ENCODE results near the gene VGLL2.
"Not testable (repeated sequence)": the region's sequence is repeated elsewhere in the genome, so short reads cannot be mapped to it uniquely, and the experiment has no call there.

Gene VGLL2

DNA sequence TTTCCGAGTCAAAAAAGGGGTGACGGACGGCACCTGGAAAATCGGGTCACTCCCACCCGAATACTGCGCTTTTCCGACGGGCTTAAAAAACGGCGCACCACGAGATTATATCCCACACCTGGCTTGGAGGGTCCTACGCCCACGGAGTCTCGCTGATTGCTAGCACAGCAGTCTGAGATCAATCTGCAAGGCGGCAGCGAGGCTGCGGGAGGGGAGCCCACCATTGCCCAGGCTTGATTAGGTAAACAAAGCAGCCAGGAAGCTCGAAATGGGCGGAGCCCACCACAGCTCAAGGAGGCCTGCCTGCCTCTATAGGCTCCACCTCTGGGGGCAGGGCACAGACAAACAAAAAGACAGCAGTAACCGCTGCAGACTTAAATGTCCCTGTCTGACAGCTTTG is 20.4 kb upstream of the VGLL2 start:
- H3K9ac ChIP-seq (ENCODE audit: low read length); H3K36me3 ChIP-seq (ENCODE audit: insufficient read depth, low read length); H3K27ac ChIP-seq (ENCODE audit: low read depth, low read length); H3K4me1 ChIP-seq (ENCODE audit: insufficient read depth, low read length); H3K9me3 ChIP-seq (ENCODE audit: low read length); H3K27me3 ChIP-seq (ENCODE audit: control insufficient read depth in 1 of 2, insufficient read depth in 2 of 2, low read length in 2 of 2); H3K4me3 ChIP-seq (ENCODE audit: low read depth in 1 of 2, low read length in 2 of 2): not testable (repeated sequence)

GRCh38 chr6:117253785-117254184 is 11.6 kb upstream of the VGLL2 start:
- Histone ChIP-seq H3K27ac (ENCODE audit: low read depth, low read length) (no peak overlapping the region), H3K4me3 (ENCODE audit: low read depth in 1 of 2, low read length in 2 of 2) (no peak overlapping the region), H3K36me3 (ENCODE audit: insufficient read depth, low read length) (no peaks in the 10 kb centered on the region), H3K9ac (ENCODE audit: low read length) (no peak overlapping the region), H3K27me3 (ENCODE audit: control insufficient read depth in 1 of 2, insufficient read depth in 2 of 2, low read length in 2 of 2) (no peaks in the 10 kb centered on the region), H3K4me1 (ENCODE audit: insufficient read depth, low read length) (no peaks in the 10 kb centered on the region), H3K9me3 (ENCODE audit: low read length) (no peaks in the 10 kb centered on the region)

GRCh38 chr6:117262799-117263198 is 2.6 kb upstream of the VGLL2 start:
- Histone ChIP-seq H3K27me3 (ENCODE audit: control insufficient read depth in 1 of 2, insufficient read depth in 2 of 2, low read length in 2 of 2) (peaks cover 54 to 61% of the 10 kb centered on the region in 2 donors), H3K4me3 (ENCODE audit: low read depth in 1 of 2, low read length in 2 of 2) (no peak overlapping the region), H3K27ac (ENCODE audit: low read depth, low read length) (no peak overlapping the region), H3K36me3 (ENCODE audit: insufficient read depth, low read length) (no peaks in the 10 kb centered on the region), H3K9ac (ENCODE audit: low read length) (no peak overlapping the region), H3K9me3 (ENCODE audit: low read length) (peaks cover 14% of the 10 kb centered on the region), H3K4me1 (ENCODE audit: insufficient read depth, low read length) (peaks cover 18% of the 10 kb centered on the region)

- H3K4me1 ChIP-seq (ENCODE audit: insufficient read depth, low read length): peaks cover 18% of the 10 kb centered on the region
- H3K9ac ChIP-seq (ENCODE audit: low read length): no peak overlapping the region
- H3K27ac ChIP-seq (ENCODE audit: low read depth, low read length): no peak overlapping the region
- peaks cover 60 to 67% of the 10 kb centered on the region in 2 donors for H3K27me3 ChIP-seq (ENCODE audit: control insufficient read depth in 1 of 2, insufficient read depth in 2 of 2, low read length in 2 of 2)
- no peaks in the 10 kb centered on the region for H3K36me3 ChIP-seq (ENCODE audit: insufficient read depth, low read length)
- no peak overlapping the region for H3K4me3 ChIP-seq (ENCODE audit: low read depth in 1 of 2, low read length in 2 of 2)
- peaks cover 14% of the 10 kb centered on the region for H3K9me3 ChIP-seq (ENCODE audit: low read length)
Measured at GRCh38 chr6:117263353-117263927, 1.9 kb upstream of the VGLL2 start.

DNA sequence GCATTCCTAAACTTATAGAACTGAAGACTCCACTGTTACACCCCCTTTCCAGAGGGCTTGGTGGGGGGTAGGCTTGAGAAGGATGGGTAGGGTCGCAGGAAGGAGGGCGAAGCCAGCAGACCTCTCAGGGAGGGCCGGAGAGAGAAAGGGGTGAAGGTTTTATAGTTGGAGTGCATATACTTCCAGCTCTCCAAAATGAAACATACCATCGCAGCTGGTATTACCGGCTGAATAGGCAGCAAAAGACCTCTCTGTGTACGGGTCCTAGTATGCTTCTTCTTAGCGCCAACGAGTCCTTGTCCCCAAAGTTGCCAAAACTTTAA is 1.0 kb upstream of the VGLL2 start:
- Histone ChIP-seq H3K4me1 (ENCODE audit: insufficient read depth, low read length) (peaks cover 18% of the 10 kb centered on the region), H3K4me3 (ENCODE audit: low read depth in 1 of 2, low read length in 2 of 2) (peak overlapping the region; percentile 24 to 63), H3K27me3 (ENCODE audit: control insufficient read depth in 1 of 2, insufficient read depth in 2 of 2, low read length in 2 of 2) (peaks cover 69 to 76% of the 10 kb centered on the region in 2 donors), H3K9ac (ENCODE audit: low read length) (no peak overlapping the region), H3K9me3 (ENCODE audit: low read length) (peaks cover 22% of the 10 kb centered on the region), H3K27ac (ENCODE audit: low read depth, low read length) (no peak overlapping the region), H3K36me3 (ENCODE audit: insufficient read depth, low read length) (no peaks in the 10 kb centered on the region)

- H3K9ac ChIP-seq (ENCODE audit: low read length): no peak overlapping the region
- no peak overlapping the region for H3K27ac ChIP-seq (ENCODE audit: low read depth, low read length)
- peaks cover 22% of the 10 kb centered on the region for H3K9me3 ChIP-seq (ENCODE audit: low read length)
- H3K27me3 ChIP-seq (ENCODE audit: control insufficient read depth in 1 of 2, insufficient read depth in 2 of 2, low read length in 2 of 2): peaks cover 74 to 81% of the 10 kb centered on the region in 2 donors
- H3K4me3 ChIP-seq (ENCODE audit: low read depth in 1 of 2, low read length in 2 of 2): peak overlapping the region; percentile 24 to 63
- peaks cover 22% of the 10 kb centered on the region for H3K4me1 ChIP-seq (ENCODE audit: insufficient read depth, low read length)
- no peaks in the 10 kb centered on the region for H3K36me3 ChIP-seq (ENCODE audit: insufficient read depth, low read length)
Measured at GRCh38 chr6:117264692-117265409, 507 bp upstream of the VGLL2 start.

- Histone ChIP-seq H3K9ac (ENCODE audit: low read length) (no peak overlapping the region), H3K27me3 (ENCODE audit: control insufficient read depth in 1 of 2, insufficient read depth in 2 of 2, low read length in 2 of 2) (peaks cover 75 to 94% of the 10 kb centered on the region in 2 donors), H3K9me3 (ENCODE audit: low read length) (peaks cover 22% of the 10 kb centered on the region), H3K27ac (ENCODE audit: low read depth, low read length) (no peak overlapping the region), H3K4me3 (ENCODE audit: low read depth in 1 of 2, low read length in 2 of 2) (peak overlapping the region in 1 of 2 donors; percentile 60), H3K36me3 (ENCODE audit: insufficient read depth, low read length) (no peaks in the 10 kb centered on the region), H3K4me1 (ENCODE audit: insufficient read depth, low read length) (peaks cover 26% of the 10 kb centered on the region)
Measured at GRCh38 chr6:117266257-117267053, 1.1 kb downstream of the VGLL2 start.

DNA sequence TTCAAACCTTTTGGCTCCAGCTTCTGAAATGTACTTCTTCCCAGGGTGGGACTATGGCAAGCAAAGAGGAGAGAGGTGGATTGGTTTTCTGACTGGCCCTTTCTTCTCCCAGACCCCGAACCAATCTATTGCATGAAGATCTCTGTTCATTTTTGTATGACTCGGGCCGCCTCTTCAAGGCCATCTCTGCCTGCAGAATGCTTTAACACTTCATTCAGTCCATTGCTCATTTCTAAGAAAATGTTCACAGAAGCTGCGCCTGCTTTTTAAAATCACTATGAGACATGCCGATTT is 1.6 kb downstream of the VGLL2 start:
- H3K4me3 ChIP-seq (ENCODE audit: low read depth in 1 of 2, low read length in 2 of 2): no peak overlapping the region
- H3K27me3 ChIP-seq (ENCODE audit: control insufficient read depth in 1 of 2, insufficient read depth in 2 of 2, low read length in 2 of 2): peaks cover 76 to 96% of the 10 kb centered on the region in 2 donors
- H3K4me1 ChIP-seq (ENCODE audit: insufficient read depth, low read length): peaks cover 26% of the 10 kb centered on the region

DNA sequence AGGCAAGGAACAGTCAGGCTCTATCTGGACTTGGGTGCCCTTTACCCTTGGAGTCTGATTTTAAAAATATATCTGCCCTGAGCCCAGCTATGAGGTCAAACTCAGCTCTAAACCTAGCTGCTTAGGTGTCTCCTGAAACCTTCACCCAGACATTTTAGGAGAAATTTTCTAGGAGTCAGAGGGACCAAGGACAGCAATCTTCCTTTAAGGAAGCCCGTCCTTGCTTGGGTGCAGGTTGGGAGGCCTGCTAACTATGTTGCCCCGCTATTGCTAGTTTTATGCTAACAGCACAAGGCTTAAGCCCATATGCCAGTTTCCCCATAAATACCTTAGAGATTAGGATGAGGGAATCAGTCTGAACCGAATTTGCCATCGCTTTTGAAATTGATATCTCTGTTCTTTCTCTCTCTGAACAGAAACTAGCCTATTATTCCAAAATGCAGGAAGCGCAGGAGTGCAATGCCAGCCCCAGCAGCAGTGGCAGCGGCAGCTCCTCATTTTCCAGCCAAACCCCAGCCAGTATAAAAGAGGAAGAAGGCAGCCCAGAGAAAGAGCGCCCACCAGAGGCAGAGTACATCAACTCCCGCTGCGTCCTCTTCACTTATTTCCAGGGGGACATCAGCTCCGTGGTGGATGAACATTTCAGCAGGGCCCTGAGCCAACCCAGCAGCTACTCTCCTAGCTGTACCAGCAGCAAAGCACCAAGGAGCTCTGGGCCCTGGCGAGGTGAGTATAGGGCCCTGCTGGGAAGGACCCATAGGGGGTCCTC is 2.6 kb downstream of the VGLL2 start:
- H3K4me3 ChIP-seq (ENCODE audit: low read depth in 1 of 2, low read length in 2 of 2): no peak overlapping the region
- H3K27me3 ChIP-seq (ENCODE audit: control insufficient read depth in 1 of 2, insufficient read depth in 2 of 2, low read length in 2 of 2): peaks cover 78 to 96% of the 10 kb centered on the region in 2 donors
- H3K9me3 ChIP-seq (ENCODE audit: low read length): peaks cover 22% of the 10 kb centered on the region
- peaks cover 26% of the 10 kb centered on the region for H3K4me1 ChIP-seq (ENCODE audit: insufficient read depth, low read length)
- H3K9ac ChIP-seq (ENCODE audit: low read length): no peak overlapping the region
- no peaks in the 10 kb centered on the region for H3K36me3 ChIP-seq (ENCODE audit: insufficient read depth, low read length)
- no peak overlapping the region for H3K27ac ChIP-seq (ENCODE audit: low read depth, low read length)

More for the DNA sequence above, 1.6 kb downstream of the VGLL2 start:
- Histone ChIP-seq H3K36me3 (ENCODE audit: insufficient read depth, low read length) (no peaks in the 10 kb centered on the region), H3K27ac (ENCODE audit: low read depth, low read length) (no peak overlapping the region), H3K9me3 (ENCODE audit: low read length) (peaks cover 22% of the 10 kb centered on the region), H3K9ac (ENCODE audit: low read length) (no peak overlapping the region)

- Histone ChIP-seq H3K27me3 (ENCODE audit: control insufficient read depth in 1 of 2, insufficient read depth in 2 of 2, low read length in 2 of 2) (peaks cover 68 to 89% of the 10 kb centered on the region in 2 donors), H3K9me3 (ENCODE audit: low read length) (peaks cover 22% of the 10 kb centered on the region), H3K36me3 (ENCODE audit: insufficient read depth, low read length) (no peaks in the 10 kb centered on the region), H3K27ac (ENCODE audit: low read depth, low read length) (no peak overlapping the region), H3K4me3 (ENCODE audit: low read depth in 1 of 2, low read length in 2 of 2) (no peak overlapping the region), H3K4me1 (ENCODE audit: insufficient read depth, low read length) (peaks cover 26% of the 10 kb centered on the region), H3K9ac (ENCODE audit: low read length) (no peak overlapping the region)
Measured at GRCh38 chr6:117268924-117269323, 3.6 kb downstream of the VGLL2 start.

DNA sequence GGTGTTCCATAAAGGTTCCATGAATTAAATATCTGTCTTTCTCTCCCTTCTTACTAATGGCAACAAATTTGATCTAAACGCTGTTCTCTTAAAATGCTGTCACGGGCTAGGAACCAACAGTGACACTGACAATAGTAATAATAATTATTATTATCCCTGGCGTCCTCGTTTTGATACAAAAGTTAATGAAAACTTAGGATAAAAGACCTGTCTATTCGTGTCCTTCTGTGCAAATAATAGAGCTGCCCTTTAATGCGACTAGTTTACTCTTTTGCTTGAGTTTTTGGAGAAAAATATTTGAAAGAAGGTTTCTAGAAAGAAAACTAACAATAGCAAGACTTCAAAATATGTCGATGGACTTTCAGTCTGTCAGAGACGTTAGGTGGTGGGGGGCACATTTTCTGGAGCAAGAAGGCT is 4.3 kb downstream of the VGLL2 start:
- H3K36me3 ChIP-seq (ENCODE audit: insufficient read depth, low read length): no peaks in the 10 kb centered on the region
- peaks cover 61 to 82% of the 10 kb centered on the region in 2 donors for H3K27me3 ChIP-seq (ENCODE audit: control insufficient read depth in 1 of 2, insufficient read depth in 2 of 2, low read length in 2 of 2)
- H3K27ac ChIP-seq (ENCODE audit: low read depth, low read length): no peak overlapping the region
- H3K4me3 ChIP-seq (ENCODE audit: low read depth in 1 of 2, low read length in 2 of 2): no peak overlapping the region
- peaks cover 16% of the 10 kb centered on the region for H3K9me3 ChIP-seq (ENCODE audit: low read length)
- H3K9ac ChIP-seq (ENCODE audit: low read length): no peak overlapping the region
- peaks cover 20% of the 10 kb centered on the region for H3K4me1 ChIP-seq (ENCODE audit: insufficient read depth, low read length)

Data from muscle layer of colon (tissue), 2 donors.